ENCODE data around the gene KIAA1755. TPM values are rescaled to one million over a fixed set of nuclear protein-coding genes. Genes with fewer than 3 reads are reported as not detected.

The KIAA1755 gene
- total and polyA plus RNA-seq, 2 experiments from 2014 or later = 4.0 to 5.1 TPM

- H3K36me3 ChIP-seq (ENCODE audit: low read depth) = peaks cover 12% of the 10 kb centered on the region
- no peak overlapping the region for H2AFZ ChIP-seq
- H3K27me3 ChIP-seq (replicated peaks; ENCODE audit: insufficient read depth) = no peaks in the 10 kb centered on the region
- in situ Hi-C loops (cut with MboI) = no loop called here
- H3K9ac ChIP-seq = no peak overlapping the region
- H4K20me1 ChIP-seq (ENCODE audit: insufficient read depth) = no peaks in the 10 kb centered on the region
- 79 to 82% methylated on average over 14 of the region's 14 CpGs for WGBS, 2 experiments (ENCODE audit: low coverage in 1 of 2, low lambda C conversion rate in 2 of 2, missing lambda C conversion rate in 2 of 2)
- TF ChIP-seq EZH2phosphoT487 (IDR thresholded peaks at IDR 0.05; ENCODE audit: insufficient read depth, low read depth) (no peak), EZH2 (IDR thresholded peaks at IDR 0.05; ENCODE audit: insufficient read depth, poor library complexity, severe bottlenecking) (no peak)
- 0 out of 2 replicates have a peak, but pooled peaks cover under 1% of the 10 kb centered on the region for H3K79me2 ChIP-seq (ENCODE audit: insufficient read depth)
- no peak overlapping the region for H3K4me2 ChIP-seq (ENCODE audit: unreplicated experiment)
- H3K9me2 ChIP-seq (ENCODE audit: insufficient read depth) = no peaks in the 10 kb centered on the region
- DNase-seq = no peak
- H3F3A ChIP-seq (ENCODE audit: insufficient read depth) = 0 out of 2 replicates have a peak, but pooled peaks cover 4% of the 10 kb centered on the region
- peaks cover 9% of the 10 kb centered on the region for H3K4me1 ChIP-seq (ENCODE audit: insufficient read depth)
- no peak overlapping the region for H3K27ac ChIP-seq
- no peak overlapping the region for H3K4me3 ChIP-seq
- H3K9me3 ChIP-seq (ENCODE audit: low read depth) = peaks cover 7% of the 10 kb centered on the region
Measured at GRCh38 chr20:38246357-38247165, 14.0 kb downstream of the KIAA1755 start.

GRCh38 chr20:38245753-38246152 is 14.8 kb downstream of the KIAA1755 start:
- no peaks in the 10 kb centered on the region for H3K9me2 ChIP-seq (ENCODE audit: insufficient read depth)
- no peak overlapping the region for H3K27ac ChIP-seq
- 0 out of 2 replicates have a peak, but pooled peaks cover 4% of the 10 kb centered on the region for H3F3A ChIP-seq (ENCODE audit: insufficient read depth)
- 87 to 95% methylated on average over 8 to 9 of the region's 9 CpGs for WGBS, 2 experiments (ENCODE audit: low coverage in 1 of 2, low lambda C conversion rate in 2 of 2, missing lambda C conversion rate in 2 of 2)
- H3K36me3 ChIP-seq (ENCODE audit: low read depth) = peaks cover 12% of the 10 kb centered on the region
- no peak overlapping the region for H2AFZ ChIP-seq
- no peaks in the 10 kb centered on the region for H4K20me1 ChIP-seq (ENCODE audit: insufficient read depth)
- H3K4me3 ChIP-seq = no peak overlapping the region
- peaks cover 7% of the 10 kb centered on the region for H3K9me3 ChIP-seq (ENCODE audit: low read depth)
- in situ Hi-C loops (cut with MboI) = no loop called here
- no peaks in the 10 kb centered on the region for H3K79me2 ChIP-seq (ENCODE audit: insufficient read depth)
- no peak for TF ChIP-seq EZH2 (IDR thresholded peaks at IDR 0.05; ENCODE audit: insufficient read depth, poor library complexity, severe bottlenecking)
- H3K4me2 ChIP-seq (ENCODE audit: unreplicated experiment) = no peak overlapping the region
- H3K27me3 ChIP-seq (replicated peaks; ENCODE audit: insufficient read depth) = no peaks in the 10 kb centered on the region
- peaks cover 9% of the 10 kb centered on the region for H3K4me1 ChIP-seq (ENCODE audit: insufficient read depth)
- DNase-seq = no peak
- H3K9ac ChIP-seq = no peak overlapping the region

GRCh38 chr20:38243709-38244020 is 16.9 kb downstream of the KIAA1755 start:
- TF ChIP-seq EZH2phosphoT487 (IDR thresholded peaks at IDR 0.05; ENCODE audit: insufficient read depth, low read depth) (no peak), EZH2 (IDR thresholded peaks at IDR 0.05; ENCODE audit: insufficient read depth, poor library complexity, severe bottlenecking) (no peak)
- no peaks in the 10 kb centered on the region for H3K4me1 ChIP-seq (ENCODE audit: insufficient read depth)
- peaks cover 7% of the 10 kb centered on the region for H3K9me3 ChIP-seq (ENCODE audit: low read depth)
- no peak overlapping the region for H3K4me2 ChIP-seq (ENCODE audit: unreplicated experiment)
- in situ Hi-C loops (cut with MboI) = no loop called here
- H3K36me3 ChIP-seq (ENCODE audit: low read depth) = peaks cover 12% of the 10 kb centered on the region
- H2AFZ ChIP-seq = no peak overlapping the region
- no peaks in the 10 kb centered on the region for H3F3A ChIP-seq (ENCODE audit: insufficient read depth)
- H3K79me2 ChIP-seq (ENCODE audit: insufficient read depth) = no peaks in the 10 kb centered on the region
- no peaks in the 10 kb centered on the region for H3K27me3 ChIP-seq (replicated peaks; ENCODE audit: insufficient read depth)
- H4K20me1 ChIP-seq (ENCODE audit: insufficient read depth) = no peaks in the 10 kb centered on the region
- H3K27ac ChIP-seq = no peak overlapping the region
- H3K9ac ChIP-seq = no peak overlapping the region
- DNase-seq = peak; percentile 38
- H3K9me2 ChIP-seq (ENCODE audit: insufficient read depth) = no peaks in the 10 kb centered on the region
- 50% methylated on average over 2 of the region's 2 CpGs for WGBS, 2 experiments (ENCODE audit: low coverage in 1 of 2, low lambda C conversion rate in 2 of 2, missing lambda C conversion rate in 2 of 2)
- no peak overlapping the region for H3K4me3 ChIP-seq

GRCh38 chr20:38242848-38243708 is 17.5 kb downstream of the KIAA1755 start:
- Histone ChIP-seq H3K9me2 (ENCODE audit: insufficient read depth) (no peaks in the 10 kb centered on the region), H3F3A (ENCODE audit: insufficient read depth) (no peaks in the 10 kb centered on the region), H3K9ac (no peak overlapping the region), H3K4me2 (ENCODE audit: unreplicated experiment) (no peak overlapping the region), H3K27ac (no peak overlapping the region), H2AFZ (no peak overlapping the region), H3K4me1 (ENCODE audit: insufficient read depth) (no peaks in the 10 kb centered on the region), H3K27me3 (replicated peaks; ENCODE audit: insufficient read depth) (no peaks in the 10 kb centered on the region), H3K4me3 (no peak overlapping the region), H3K36me3 (ENCODE audit: low read depth) (peaks cover 12% of the 10 kb centered on the region), H3K9me3 (ENCODE audit: low read depth) (peaks cover 7% of the 10 kb centered on the region), H3K79me2 (ENCODE audit: insufficient read depth) (no peaks in the 10 kb centered on the region), H4K20me1 (ENCODE audit: insufficient read depth) (no peaks in the 10 kb centered on the region)
- in situ Hi-C loops (cut with MboI) = no loop called here
- 58 to 60% methylated on average over 5 of the region's 5 CpGs for WGBS, 2 experiments (ENCODE audit: low coverage in 1 of 2, low lambda C conversion rate in 2 of 2, missing lambda C conversion rate in 2 of 2)
- DNase-seq = no peak
- TF ChIP-seq EZH2phosphoT487 (IDR thresholded peaks at IDR 0.05; ENCODE audit: insufficient read depth, low read depth) = no peak
- TF ChIP-seq EZH2 (IDR thresholded peaks at IDR 0.05; ENCODE audit: insufficient read depth, poor library complexity, severe bottlenecking) = no peak
